Fibroblast of lung (primary cell): ENCODE results near the gene USP47. TPM values are rescaled to one million over a fixed set of nuclear protein-coding genes. Genes with fewer than 3 reads are reported as not detected.
A peak's percentile ranks its signal among the peaks of the same experiment; 100 is the strongest.

Experiments used
- DNase-seq, 2 donors: peaks; one replicate each; pipeline versions ENCODE4 v3.0.0 to v3.0.0-alpha.2; 2010; ENCODE audit warnings: low read depth in 2 of 2
- H2AFZ ChIP-seq: 2 replicates; pipeline ENCODE4 v1.5.1; 2012; ENCODE audit warnings: low read length, control low read depth, inconsistent platforms
- H3K27ac ChIP-seq: 2 replicates; pipeline ENCODE4 v1.5.1; 2011; ENCODE audit warnings: low read length, control low read depth; ENCODE audit not compliant: insufficient read depth
- H3K27me3 ChIP-seq: 2 replicates; pipeline ENCODE4 v1.5.1; 2011; ENCODE audit warnings: mild to moderate bottlenecking, low read length; ENCODE audit not compliant: control insufficient read depth, insufficient read depth
- H3K36me3 ChIP-seq: 2 replicates; pipeline ENCODE4 v1.5.1; 2011; ENCODE audit warnings: low read length; ENCODE audit not compliant: control insufficient read depth, insufficient read depth
- H3K4me1 ChIP-seq: 2 replicates; pipeline ENCODE4 v1.5.1; 2011; ENCODE audit warnings: low read length; ENCODE audit not compliant: control insufficient read depth, insufficient read depth; ENCODE audit errors: extremely low read depth
- H3K4me2 ChIP-seq: 2 replicates; pipeline ENCODE4 v1.5.1; 2011; ENCODE audit warnings: low read length, control low read depth; ENCODE audit not compliant: insufficient read depth; ENCODE audit errors: extremely low read depth
- H3K4me3 ChIP-seq, 4 experiments: fragments of 200-600 bp in 1 of 4; sonication (generic) in 1 of 4; replicated peaks in 1 of 4; 2 replicates each; pipeline ENCODE4 v1.5.1; 2011 to 2016; ENCODE audit warnings: low read length in 4 of 4, low read depth in 3 of 4, mild to moderate bottlenecking in 3 of 4, control low read depth in 2 of 4, inconsistent platforms in 1 of 4, mixed read lengths in 1 of 4; ENCODE audit not compliant: insufficient read depth in 1 of 4; ENCODE audit errors: control extremely low read depth in 1 of 4
- H3K79me2 ChIP-seq: 2 replicates; pipeline ENCODE4 v1.5.1; 2012; ENCODE audit warnings: mild to moderate bottlenecking, low read length, inconsistent platforms; ENCODE audit not compliant: control insufficient read depth, insufficient read depth
- H3K9ac ChIP-seq: 2 replicates; pipeline ENCODE4 v1.5.1; 2011; ENCODE audit warnings: mild to moderate bottlenecking, low read length, control low read depth; ENCODE audit not compliant: insufficient read depth
- H3K9me3 ChIP-seq: 2 replicates; pipeline ENCODE4 v1.5.1; 2012; ENCODE audit warnings: low read depth, low read length; ENCODE audit not compliant: control insufficient read depth, insufficient read depth
- H4K20me1 ChIP-seq: 2 replicates; pipeline ENCODE4 v1.5.1; 2011; ENCODE audit warnings: low read length; ENCODE audit not compliant: control insufficient read depth, insufficient read depth; ENCODE audit errors: extremely low read depth
- EZH2 ChIP-seq: IDR thresholded peaks from 2 replicates; pipeline ENCODE4 v1.5.1; 2012; ENCODE audit warnings: low read length, control low read depth, mild to moderate bottlenecking; ENCODE audit errors: missing control alignments
- polyA plus RNA-seq, 2 donors: library from polyadenylated mRNA; depleted of rRNA in 1 of 2; stranded (reverse) in 1 of 2; unstranded in 1 of 2; fragments of >200 nt; gene quantifications; 2 replicates each; pipeline ENCODE4 v1.2.1, GENCODE V29; 2011 to 2012; ENCODE audit warnings: missing spikeins in 1 of 2
- total RNA-seq: library from RNA; depleted of rRNA; stranded (reverse); fragments of >200 nt; gene quantifications from 2 replicates; pipeline ENCODE4 v1.2.1, GENCODE V29; 2014
- TF ChIP-seq, protein P1 (sequence below), 2 donors: IDR thresholded peaks in 1 of 2; conservative IDR thresholded peaks in 1 of 2; 1 replicate in 1 of 2; 2 replicates in 1 of 2; pipeline ENCODE4 v1.5.1; 2011 to 2012; ENCODE audit warnings: low read length in 2 of 2, control low read depth in 1 of 2, inconsistent platforms in 1 of 2, low read depth in 1 of 2, mild to moderate bottlenecking in 1 of 2

The USP47 gene
- total and polyA plus RNA-seq, 2 donors (not counting 1 experiment from before 2014, with no cell fraction given), result 40.3 to 162 TPM

- no peak overlapping the region for H3K4me3 ChIP-seq
- no peaks in the 10 kb centered on the region for H3K36me3 ChIP-seq
- H2AFZ ChIP-seq, result peak overlapping the region; percentile 60
- H3K9ac ChIP-seq, result no peak overlapping the region
- no peaks in the 10 kb centered on the region for H4K20me1 ChIP-seq
- no peak overlapping the region for H3K27ac ChIP-seq
- H3K4me1 ChIP-seq, result no peaks in the 10 kb centered on the region
- H3K79me2 ChIP-seq, result no peaks in the 10 kb centered on the region
- DNase-seq, result peak; percentile 63 to 82
- H3K9me3 ChIP-seq, result no peaks in the 10 kb centered on the region
- no peak overlapping the region for H3K4me2 ChIP-seq
- no peaks in the 10 kb centered on the region for H3K27me3 ChIP-seq
- no peak for TF ChIP-seq EZH2
- TF ChIP-seq, protein P1, sequence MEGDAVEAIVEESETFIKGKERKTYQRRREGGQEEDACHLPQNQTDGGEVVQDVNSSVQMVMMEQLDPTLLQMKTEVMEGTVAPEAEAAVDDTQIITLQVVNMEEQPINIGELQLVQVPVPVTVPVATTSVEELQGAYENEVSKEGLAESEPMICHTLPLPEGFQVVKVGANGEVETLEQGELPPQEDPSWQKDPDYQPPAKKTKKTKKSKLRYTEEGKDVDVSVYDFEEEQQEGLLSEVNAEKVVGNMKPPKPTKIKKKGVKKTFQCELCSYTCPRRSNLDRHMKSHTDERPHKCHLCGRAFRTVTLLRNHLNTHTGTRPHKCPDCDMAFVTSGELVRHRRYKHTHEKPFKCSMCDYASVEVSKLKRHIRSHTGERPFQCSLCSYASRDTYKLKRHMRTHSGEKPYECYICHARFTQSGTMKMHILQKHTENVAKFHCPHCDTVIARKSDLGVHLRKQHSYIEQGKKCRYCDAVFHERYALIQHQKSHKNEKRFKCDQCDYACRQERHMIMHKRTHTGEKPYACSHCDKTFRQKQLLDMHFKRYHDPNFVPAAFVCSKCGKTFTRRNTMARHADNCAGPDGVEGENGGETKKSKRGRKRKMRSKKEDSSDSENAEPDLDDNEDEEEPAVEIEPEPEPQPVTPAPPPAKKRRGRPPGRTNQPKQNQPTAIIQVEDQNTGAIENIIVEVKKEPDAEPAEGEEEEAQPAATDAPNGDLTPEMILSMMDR (conservative IDR thresholded peaks at IDR 0.05 in 1 of 2, IDR thresholded peaks at IDR 0.05 in 1 of 2; ENCODE audit: low read depth in 1 of 2, low read length in 2 of 2), result peak; percentile 99
Observed at GRCh38 chr11:11798586-11799438, 43.0 kb upstream of the USP47 start.

DNA sequence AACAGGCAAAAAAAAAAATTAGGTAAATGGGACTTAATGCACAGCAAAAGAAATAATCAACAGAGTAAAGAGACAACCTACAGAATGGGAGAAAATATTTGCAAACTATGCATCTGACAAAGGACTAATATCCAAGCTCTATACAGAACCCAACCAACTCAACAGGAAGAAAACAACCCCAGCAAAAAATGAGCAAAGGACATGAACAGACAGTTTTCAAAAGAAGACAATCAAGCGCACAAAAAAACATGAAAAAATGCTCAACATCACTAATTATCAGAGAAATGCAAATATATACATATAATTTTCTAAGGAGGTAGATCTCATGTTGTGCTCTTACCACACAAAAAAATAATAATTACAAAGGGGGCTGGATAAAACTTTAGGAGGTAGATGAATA lies 36.5 kb upstream of the USP47 start:
- no peaks in the 10 kb centered on the region for H4K20me1 ChIP-seq
- H3K27me3 ChIP-seq, result no peaks in the 10 kb centered on the region
- DNase-seq, result no peak
- no peak overlapping the region for H3K9ac ChIP-seq
- no peaks in the 10 kb centered on the region for H3K36me3 ChIP-seq
- no peak for TF ChIP-seq EZH2
- TF ChIP-seq, protein P1 (conservative IDR thresholded peaks at IDR 0.05 in 1 of 2, IDR thresholded peaks at IDR 0.05 in 1 of 2; ENCODE audit: low read depth in 1 of 2, low read length in 2 of 2), result no peak
- H2AFZ ChIP-seq, result no peak overlapping the region
- H3K4me1 ChIP-seq, result no peaks in the 10 kb centered on the region
- H3K4me2 ChIP-seq, result no peak overlapping the region
- no peaks in the 10 kb centered on the region for H3K79me2 ChIP-seq
- no peak overlapping the region for H3K4me3 ChIP-seq
- H3K9me3 ChIP-seq, result no peaks in the 10 kb centered on the region
- no peak overlapping the region for H3K27ac ChIP-seq

GRCh38 chr11:11806074-11806473 lies 35.7 kb upstream of the USP47 start:
- no peak for TF ChIP-seq EZH2
- TF ChIP-seq, protein P1 (conservative IDR thresholded peaks at IDR 0.05 in 1 of 2, IDR thresholded peaks at IDR 0.05 in 1 of 2; ENCODE audit: low read depth in 1 of 2, low read length in 2 of 2), result no peak

More at GRCh38 chr11:11806074-11806473, 35.7 kb upstream of the USP47 start:
- Histone ChIP-seq H3K9ac (no peak overlapping the region), H4K20me1 (no peaks in the 10 kb centered on the region), H3K4me1 (no peaks in the 10 kb centered on the region), H3K4me3 (no peak overlapping the region), H3K27me3 (no peaks in the 10 kb centered on the region), H3K4me2 (no peak overlapping the region), H2AFZ (no peak overlapping the region), H3K27ac (no peak overlapping the region), H3K79me2 (no peaks in the 10 kb centered on the region), H3K9me3 (no peaks in the 10 kb centered on the region), H3K36me3 (no peaks in the 10 kb centered on the region)
- DNase-seq, result no peak
